ENCODE measurements around the gene TBX4. TPM values are rescaled to one million over a fixed set of nuclear protein-coding genes. Genes with fewer than 3 reads are reported as not detected.

The TBX4 gene
- total RNA-seq, 1 experiment from 2014 or later: not detected

DNA sequence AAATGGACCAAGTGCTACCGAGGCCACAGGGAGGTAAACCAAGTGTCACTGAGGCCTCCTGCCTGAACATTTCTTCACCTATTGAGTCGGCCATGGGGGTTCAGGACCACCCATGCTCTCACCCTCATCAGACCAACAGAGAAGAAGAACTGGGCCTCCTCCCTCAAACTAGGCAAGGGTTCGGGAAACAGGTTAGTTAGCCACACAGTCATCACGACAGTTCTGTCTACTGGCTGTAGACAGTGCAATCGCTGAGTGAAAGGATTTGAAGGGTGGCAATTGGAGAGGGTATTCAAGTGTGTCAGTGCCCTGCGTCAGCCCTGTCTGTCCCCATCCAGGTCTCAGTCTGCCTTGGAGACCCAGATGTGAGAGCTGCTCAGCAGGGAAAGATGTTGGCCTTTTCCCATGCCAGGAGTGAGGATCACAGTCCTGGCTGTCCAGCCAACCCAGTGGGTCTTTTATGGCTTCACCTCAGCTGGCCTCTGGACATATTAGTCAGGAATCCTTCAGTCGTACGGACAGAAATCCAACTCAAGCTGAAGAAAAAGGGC, 32.7 kb upstream of the TBX4 start:
- Histone ChIP-seq H3K9ac (ENCODE audit: low read length) (no peak overlapping the region), H3K4me2 (ENCODE audit: low read length) (no peak overlapping the region), H3K27me3 (ENCODE audit: low read length) (no peaks in the 10 kb centered on the region), H3K79me2 (ENCODE audit: low read length) (no peaks in the 10 kb centered on the region), H2AFZ (ENCODE audit: low read length) (no peak overlapping the region), H3K9me3 (ENCODE audit: low read length) (no peaks in the 10 kb centered on the region), H3K4me1 (ENCODE audit: insufficient read depth, low read length) (peaks cover 8% of the 10 kb centered on the region), H4K20me1 (ENCODE audit: low read length) (no peaks in the 10 kb centered on the region), H3K36me3 (ENCODE audit: low read depth, low read length) (no peaks in the 10 kb centered on the region), H3K27ac (ENCODE audit: low read length) (no peak overlapping the region), H3K4me3 (ENCODE audit: low read length) (no peak overlapping the region), H3F3A (ENCODE audit: low read length, unreplicated experiment) (no peaks in the 10 kb centered on the region), H3K9me2 (replicated peaks; ENCODE audit: low read length) (no peaks in the 10 kb centered on the region)
- ChIA-PET POLR2A (ENCODE audit: unreplicated experiment) (interaction anchor here (0.6 kb wide), 1 partner anchor 148 kb away, joined by 7 read pairs; no protein-coding TSS in a partner anchor), CTCF (interaction anchor here (0.7 kb wide), 1 partner anchor 25 kb away, joined by 4 read pairs; no protein-coding TSS in a partner anchor)
- DNase-seq: no peak
- TF ChIP-seq, protein P1, sequence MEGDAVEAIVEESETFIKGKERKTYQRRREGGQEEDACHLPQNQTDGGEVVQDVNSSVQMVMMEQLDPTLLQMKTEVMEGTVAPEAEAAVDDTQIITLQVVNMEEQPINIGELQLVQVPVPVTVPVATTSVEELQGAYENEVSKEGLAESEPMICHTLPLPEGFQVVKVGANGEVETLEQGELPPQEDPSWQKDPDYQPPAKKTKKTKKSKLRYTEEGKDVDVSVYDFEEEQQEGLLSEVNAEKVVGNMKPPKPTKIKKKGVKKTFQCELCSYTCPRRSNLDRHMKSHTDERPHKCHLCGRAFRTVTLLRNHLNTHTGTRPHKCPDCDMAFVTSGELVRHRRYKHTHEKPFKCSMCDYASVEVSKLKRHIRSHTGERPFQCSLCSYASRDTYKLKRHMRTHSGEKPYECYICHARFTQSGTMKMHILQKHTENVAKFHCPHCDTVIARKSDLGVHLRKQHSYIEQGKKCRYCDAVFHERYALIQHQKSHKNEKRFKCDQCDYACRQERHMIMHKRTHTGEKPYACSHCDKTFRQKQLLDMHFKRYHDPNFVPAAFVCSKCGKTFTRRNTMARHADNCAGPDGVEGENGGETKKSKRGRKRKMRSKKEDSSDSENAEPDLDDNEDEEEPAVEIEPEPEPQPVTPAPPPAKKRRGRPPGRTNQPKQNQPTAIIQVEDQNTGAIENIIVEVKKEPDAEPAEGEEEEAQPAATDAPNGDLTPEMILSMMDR (conservative IDR thresholded peaks at IDR 0.05; ENCODE audit: low read depth, low read length): no peak
- no peak for TF ChIP-seq EZH2 (IDR thresholded peaks at IDR 0.05; ENCODE audit: low read length, unreplicated experiment)
- no peak for TF ChIP-seq EZH2phosphoT487 (IDR thresholded peaks at IDR 0.05; ENCODE audit: borderline replicate concordance, low read length)
- no TSS peak for BruUV-seq (replicated peaks)
- intact Hi-C loops (cut with micrococcal nuclease): loop anchor here (10.0 kb wide), 1 partner anchor 265 kb away; no protein-coding TSS in a partner anchor
- no peak for ATAC-seq

GRCh38 chr17:61420052-61420451, 32.2 kb upstream of the TBX4 start:
- Histone ChIP-seq H3F3A (ENCODE audit: low read length, unreplicated experiment) (no peaks in the 10 kb centered on the region), H3K4me1 (ENCODE audit: insufficient read depth, low read length) (peaks cover 6% of the 10 kb centered on the region), H3K4me2 (ENCODE audit: low read length) (no peak overlapping the region), H3K4me3 (ENCODE audit: low read length) (no peak overlapping the region), H3K27me3 (ENCODE audit: low read length) (no peaks in the 10 kb centered on the region), H3K9ac (ENCODE audit: low read length) (no peak overlapping the region), H3K36me3 (ENCODE audit: low read depth, low read length) (no peaks in the 10 kb centered on the region), H3K27ac (ENCODE audit: low read length) (no peak overlapping the region), H3K9me2 (replicated peaks; ENCODE audit: low read length) (no peaks in the 10 kb centered on the region), H2AFZ (ENCODE audit: low read length) (no peak overlapping the region), H4K20me1 (ENCODE audit: low read length) (no peaks in the 10 kb centered on the region), H3K9me3 (ENCODE audit: low read length) (no peaks in the 10 kb centered on the region), H3K79me2 (ENCODE audit: low read length) (no peaks in the 10 kb centered on the region)
- POLR2A ChIA-PET (ENCODE audit: unreplicated experiment): interaction anchor here (0.6 kb wide), 1 partner anchor 148 kb away, joined by 7 read pairs; no protein-coding TSS in a partner anchor
- CTCF ChIA-PET: interaction anchor here (0.7 kb wide), 1 partner anchor 25 kb away, joined by 4 read pairs; no protein-coding TSS in a partner anchor
- DNase-seq (no peak), ATAC-seq (no peak)
- intact Hi-C loops (cut with micrococcal nuclease): no loop called here
- no TSS peak for BruUV-seq (replicated peaks)
- TF ChIP-seq EZH2 (IDR thresholded peaks at IDR 0.05; ENCODE audit: low read length, unreplicated experiment) (no peak), EZH2phosphoT487 (IDR thresholded peaks at IDR 0.05; ENCODE audit: borderline replicate concordance, low read length) (no peak)
- TF ChIP-seq, protein P1 (conservative IDR thresholded peaks at IDR 0.05; ENCODE audit: low read depth, low read length): no peak

DNA sequence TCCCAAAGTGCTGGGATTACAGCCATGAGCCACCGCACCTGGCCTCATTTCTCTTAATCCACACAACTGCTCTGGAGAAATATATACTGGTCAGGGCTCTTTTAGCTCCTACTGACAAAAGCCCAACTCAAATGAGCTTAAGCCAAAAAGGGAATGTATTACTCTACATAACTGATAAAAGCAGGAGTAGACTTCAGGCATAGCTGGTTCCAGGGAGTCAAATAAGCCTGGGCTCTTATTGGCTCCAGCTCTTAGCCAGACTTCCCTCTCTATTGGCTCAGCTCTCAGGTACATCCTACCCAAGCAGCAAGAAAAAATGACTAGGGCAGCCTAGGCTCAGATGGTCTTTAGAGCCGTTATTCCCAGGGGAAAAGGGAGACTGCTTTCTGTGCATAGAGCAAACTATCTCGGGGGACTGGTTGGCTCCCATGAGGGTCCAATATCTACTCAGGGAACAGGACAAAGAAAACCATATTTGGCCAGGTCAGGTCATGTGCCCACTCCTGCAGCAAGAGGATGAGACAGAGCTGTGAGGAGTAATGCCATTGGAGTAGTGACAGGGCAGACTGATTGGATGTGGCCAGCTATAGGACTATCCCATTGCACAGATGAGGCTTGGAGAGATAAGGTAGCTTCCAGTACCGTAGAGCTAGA, 31.4 kb upstream of the TBX4 start:
- DNase-seq: no peak
- H3K4me2 ChIP-seq (ENCODE audit: low read length): no peak overlapping the region
- no peaks in the 10 kb centered on the region for H3K9me2 ChIP-seq (replicated peaks; ENCODE audit: low read length)
- ChIA-PET CTCF (no interaction called here), POLR2A (ENCODE audit: unreplicated experiment) (interaction anchor here (0.5 kb wide), 1 partner anchor 47 kb away, joined by 3 read pairs; no protein-coding TSS in a partner anchor)
- H2AFZ ChIP-seq (ENCODE audit: low read length): no peak overlapping the region
- H3K36me3 ChIP-seq (ENCODE audit: low read depth, low read length): no peaks in the 10 kb centered on the region
- H3F3A ChIP-seq (ENCODE audit: low read length, unreplicated experiment): no peaks in the 10 kb centered on the region
- intact Hi-C loops (cut with micrococcal nuclease): no loop called here
- no peak overlapping the region for H3K4me3 ChIP-seq (ENCODE audit: low read length)
- no peaks in the 10 kb centered on the region for H3K27me3 ChIP-seq (ENCODE audit: low read length)
- H3K4me1 ChIP-seq (ENCODE audit: insufficient read depth, low read length): peaks cover 10% of the 10 kb centered on the region
- no peak overlapping the region for H3K9ac ChIP-seq (ENCODE audit: low read length)
- no peaks in the 10 kb centered on the region for H3K9me3 ChIP-seq (ENCODE audit: low read length)
- H4K20me1 ChIP-seq (ENCODE audit: low read length): no peaks in the 10 kb centered on the region
- no peak for ATAC-seq
- no peak for TF ChIP-seq EZH2 (IDR thresholded peaks at IDR 0.05; ENCODE audit: low read length, unreplicated experiment)
- no peak overlapping the region for H3K27ac ChIP-seq (ENCODE audit: low read length)
- no peaks in the 10 kb centered on the region for H3K79me2 ChIP-seq (ENCODE audit: low read length)
- BruUV-seq (replicated peaks): no TSS peak

Data from PC-3 (cell line).